GF-D8 (cell line): ENCODE measurements around the gene BIN1.
"Not testable (repeated sequence)": the region's sequence is repeated elsewhere in the genome, so short reads cannot be mapped to it uniquely, and the experiment has no call there.

ENCODE experiments used
- DNase-seq: peaks from one replicate; lab custom pipeline; 2025; lab: John Stamatoyannopoulos, UW

Gene BIN1

DNA sequence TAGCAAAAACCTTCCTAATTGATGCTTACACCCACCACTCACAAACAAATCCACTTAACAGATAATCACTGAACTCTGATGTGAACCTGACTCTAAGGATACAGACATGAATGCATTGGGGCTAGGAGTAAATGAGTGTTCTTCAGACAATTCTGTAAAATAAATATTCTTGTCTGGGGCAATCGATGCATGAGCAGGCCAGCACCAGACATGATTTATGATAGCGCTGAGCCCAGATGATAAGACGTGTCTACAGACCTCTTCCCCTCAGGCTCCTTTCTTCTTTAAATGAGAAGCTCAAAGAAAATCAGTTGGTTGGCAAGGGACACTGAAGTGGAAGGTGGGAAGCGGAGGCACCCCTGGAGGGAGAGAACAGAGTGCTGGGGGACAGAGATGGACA is 27.3 kb upstream of the BIN1 start:
- no peak for DNase-seq

GRCh38 chr2:127133793-127134192 is 26.8 kb upstream of the BIN1 start:
- no peak for DNase-seq

DNA sequence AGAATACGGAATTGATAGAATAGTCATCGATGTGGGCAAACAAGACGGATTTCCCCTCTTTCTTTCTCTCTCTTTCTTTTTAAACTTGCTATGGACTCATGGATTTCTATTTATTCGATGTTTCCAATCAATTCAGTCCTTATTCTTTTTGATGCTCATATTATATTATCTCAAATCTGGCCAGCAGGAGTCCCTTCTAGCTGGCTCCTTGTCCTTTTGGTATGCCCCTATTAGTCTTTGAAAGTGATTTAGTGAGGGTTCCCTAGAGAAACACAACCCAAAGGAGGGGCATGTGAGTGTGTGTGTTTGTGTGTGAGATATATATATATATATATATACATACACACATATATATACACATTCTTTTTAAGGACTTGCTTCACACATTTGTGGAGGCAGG is 23.5 kb upstream of the BIN1 start:
- DNase-seq = no peak

DNA sequence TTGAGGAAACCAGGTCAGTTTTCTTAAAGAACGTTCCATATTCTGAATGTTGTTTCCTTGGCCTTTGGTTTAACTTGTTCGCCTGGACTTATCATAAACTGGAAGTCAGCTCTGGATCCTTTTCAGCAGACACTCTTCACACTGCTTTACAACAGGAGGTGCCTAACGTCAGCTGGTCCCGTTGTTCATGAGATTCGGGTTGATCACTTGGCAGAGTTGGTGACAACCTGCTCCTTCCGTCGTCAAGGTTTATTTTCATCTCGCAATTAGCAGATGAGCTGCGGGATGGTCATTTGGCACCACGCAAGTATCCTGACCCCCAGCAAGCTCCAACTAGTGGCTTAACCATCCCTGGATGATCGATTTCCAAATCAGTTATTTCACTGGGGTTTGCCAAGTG is 23.0 kb upstream of the BIN1 start:
- DNase-seq = no peak

- no peak for DNase-seq
Observed at GRCh38 chr2:127128445-127128904, 21.5 kb upstream of the BIN1 start.

- DNase-seq = no peak
Observed at GRCh38 chr2:127125821-127126220, 18.9 kb upstream of the BIN1 start.

DNA sequence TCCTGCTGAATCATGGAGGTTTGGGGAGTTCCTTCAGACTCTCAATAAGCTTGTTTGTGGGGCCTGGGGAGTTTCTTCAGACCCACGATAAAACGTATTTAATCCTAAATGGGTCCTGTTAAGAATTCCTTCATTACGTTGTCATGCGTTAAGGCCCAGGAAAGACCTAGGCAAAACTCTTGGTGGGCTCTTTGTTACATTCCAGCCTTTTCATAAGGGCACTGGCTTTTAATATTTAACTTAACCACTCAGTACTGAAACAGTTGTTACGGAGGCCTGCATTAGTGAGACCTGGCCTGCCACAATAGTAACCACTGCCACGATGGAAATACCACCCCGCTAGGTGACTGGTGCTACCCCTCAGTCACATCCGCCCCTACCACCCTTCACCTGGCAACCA is 17.5 kb upstream of the BIN1 start:
- no peak for DNase-seq

- no peak for DNase-seq
Observed at GRCh38 chr2:127122361-127123027, 15.5 kb upstream of the BIN1 start.

- no peak for DNase-seq
Observed at GRCh38 chr2:127121776-127122176, 14.8 kb upstream of the BIN1 start.

GRCh38 chr2:127121353-127121752 is 14.4 kb upstream of the BIN1 start:
- DNase-seq = no peak

DNA sequence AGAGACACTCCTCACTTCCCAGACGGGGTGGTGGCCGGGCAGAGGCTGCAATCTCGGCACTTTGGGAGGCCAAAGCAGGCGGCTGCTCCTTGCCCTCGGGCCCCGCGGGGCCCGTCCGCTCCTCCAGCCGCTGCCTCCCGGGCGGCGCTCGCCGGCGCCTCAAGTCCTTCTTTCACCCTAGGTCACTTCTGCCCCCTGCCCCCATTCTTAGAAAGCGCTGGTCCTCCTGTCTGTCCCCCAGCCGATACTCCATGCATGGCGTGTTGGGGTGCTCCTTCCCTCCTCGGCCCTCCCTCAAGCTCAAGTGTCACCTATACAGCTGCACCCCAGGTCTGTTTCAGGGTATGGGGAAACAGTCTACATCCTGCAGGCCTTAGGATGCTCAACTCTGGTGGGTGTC is 13.5 kb upstream of the BIN1 start:
- DNase-seq = not testable (repeated sequence)

DNA sequence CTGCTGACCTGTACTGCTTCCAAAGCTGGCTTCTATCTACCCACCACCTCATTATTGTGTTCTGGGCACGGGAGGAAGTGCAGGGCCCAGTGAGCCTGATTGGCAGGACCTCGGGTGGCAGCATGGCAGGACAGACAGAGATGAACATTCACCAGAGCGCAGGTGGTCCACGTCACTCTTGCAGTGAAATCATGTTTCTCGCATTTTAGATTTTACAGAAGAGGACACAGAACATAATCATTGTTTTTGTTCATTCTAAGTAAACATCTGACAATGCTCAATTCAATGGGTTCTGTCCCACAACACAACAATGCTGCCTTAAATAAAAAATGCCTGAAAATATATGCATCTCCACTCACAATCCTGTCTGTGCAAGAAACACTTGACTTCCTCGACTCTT is 11.5 kb upstream of the BIN1 start:
- no peak for DNase-seq

GRCh38 chr2:127118038-127118437 is 11.1 kb upstream of the BIN1 start:
- DNase-seq = no peak

- DNase-seq = no peak
Observed at GRCh38 chr2:127117603-127118002, 10.6 kb upstream of the BIN1 start.

- DNase-seq = no peak
Observed at GRCh38 chr2:127115471-127116199, 8.7 kb upstream of the BIN1 start.

DNA sequence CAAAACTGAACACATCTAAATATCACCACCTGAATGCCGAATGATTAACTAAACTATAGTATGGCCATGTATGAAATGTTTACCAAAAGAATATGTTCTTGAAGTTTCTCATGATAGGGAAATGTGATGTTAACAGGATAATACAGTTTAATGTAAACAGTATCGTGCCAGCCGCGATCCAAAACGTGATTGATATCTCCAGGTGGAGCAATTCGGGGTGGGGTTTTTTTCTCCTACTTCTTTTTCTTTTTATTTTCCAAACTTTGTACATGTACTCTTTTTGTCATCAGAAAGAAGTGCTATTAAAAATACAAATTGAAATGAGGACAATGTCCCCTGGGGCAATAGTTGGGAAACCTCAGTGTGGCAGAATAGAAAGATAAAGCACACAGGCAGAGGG is 4.0 kb upstream of the BIN1 start:
- DNase-seq = no peak

DNA sequence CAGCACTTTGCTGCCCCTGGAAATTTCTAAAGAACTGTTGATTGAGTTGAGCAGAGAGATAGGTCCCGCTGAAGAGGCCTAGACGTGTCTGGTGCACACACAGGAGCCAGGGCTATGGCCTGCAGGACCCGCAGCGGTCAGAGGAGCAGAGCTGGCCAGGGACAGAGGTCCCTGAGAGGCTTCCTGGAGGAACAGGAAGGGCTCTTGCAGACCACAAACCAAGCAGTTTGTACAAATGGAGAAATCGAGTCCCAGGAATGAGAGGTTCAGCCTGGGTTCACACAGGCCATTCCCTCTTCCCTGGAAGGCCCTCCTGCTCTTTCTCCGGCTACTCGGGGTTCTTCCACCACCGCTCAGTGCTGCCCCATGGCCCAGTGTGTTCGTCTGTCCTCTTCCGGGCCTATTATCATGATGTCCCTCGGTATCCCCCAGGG is 1.2 kb upstream of the BIN1 start:
- no peak for DNase-seq

DNA sequence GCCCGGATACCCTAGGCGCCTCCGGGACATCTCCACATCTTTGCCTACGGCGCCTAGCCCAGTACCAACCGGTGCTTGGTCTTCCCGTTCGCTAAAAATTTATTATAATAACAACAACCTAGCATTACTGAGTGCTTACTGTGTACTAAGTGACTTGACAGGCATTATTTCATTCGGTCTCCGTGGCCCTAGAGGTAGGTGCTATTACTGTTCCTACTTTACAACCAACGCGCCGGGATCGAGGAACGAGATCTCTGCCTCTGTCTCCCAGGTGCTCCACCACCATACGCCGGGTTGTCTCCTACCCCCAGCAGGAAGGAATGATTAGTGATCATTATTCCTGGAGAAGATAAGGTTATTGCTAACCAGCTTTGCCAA is 657 bp upstream of the BIN1 start:
- DNase-seq = no peak

- no peak for DNase-seq
Observed at GRCh38 chr2:127106457-127106990, 430 bp downstream of the BIN1 start.

- DNase-seq = no peak
Observed at GRCh38 chr2:127105656-127106456, 1.1 kb downstream of the BIN1 start.

DNA sequence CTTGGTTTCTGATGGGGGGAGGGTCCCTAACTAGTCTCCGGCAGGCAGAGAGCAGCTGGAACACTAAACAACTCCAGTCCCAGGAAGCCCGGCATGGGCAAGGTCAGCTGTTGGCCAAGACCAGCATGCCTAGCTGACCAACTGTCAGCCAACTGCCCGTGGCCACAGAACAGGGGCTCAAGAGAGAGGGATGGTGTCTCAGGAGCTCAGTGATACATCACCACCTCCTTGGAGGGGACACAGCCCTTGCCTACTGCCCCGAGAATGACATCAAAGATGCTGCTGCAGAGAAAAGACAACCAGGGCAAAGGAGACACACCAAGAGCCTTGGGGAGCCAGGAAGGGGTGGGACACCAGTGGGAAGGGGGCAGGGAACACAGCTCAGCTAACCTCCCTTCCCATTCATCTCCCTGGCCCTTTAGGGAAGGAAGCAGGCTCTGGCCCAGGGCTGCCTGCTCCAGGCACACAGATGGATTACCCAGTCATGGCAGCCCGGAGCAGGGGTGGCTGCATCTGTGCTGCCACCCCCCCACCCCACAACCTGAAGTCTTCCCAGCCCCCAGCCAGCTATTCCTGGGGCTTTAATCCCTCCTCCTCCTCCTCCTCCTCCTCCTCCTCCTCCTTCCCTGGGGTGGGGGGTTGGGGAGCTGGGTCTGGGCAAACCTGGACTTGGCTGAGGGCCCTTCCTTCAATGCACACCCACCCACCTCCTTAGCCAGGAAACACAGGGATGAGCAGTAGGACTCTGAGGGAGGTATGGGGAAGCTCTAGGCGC is 1.9 kb downstream of the BIN1 start:
- DNase-seq = no peak

- no peak for DNase-seq
Observed at GRCh38 chr2:127104166-127104660, 2.7 kb downstream of the BIN1 start.
